KMS-11 (cell line): Measurements from ENCODE around the gene UGT1A10.

Experiments used
- H2AFZ ChIP-seq: fragments of 200-600 bp; sonication (generic); 2 replicates; pipeline ENCODE4 v1.6.1; 2016; ENCODE audit warnings: antibody characterized with exemption, mixed run types, low read depth
- H3K27ac ChIP-seq: fragments of 200-600 bp; sonication (generic); 2 replicates; pipeline ENCODE4 v1.6.1; 2016; ENCODE audit warnings: mild to moderate bottlenecking, mixed run types
- H3K27me3 ChIP-seq: fragments of 200-600 bp; sonication (generic); 2 replicates; pipeline ENCODE4 v1.6.1; 2017; ENCODE audit warnings: mild to moderate bottlenecking, low read depth, mixed run types, moderate library complexity; ENCODE audit not compliant: insufficient read depth
- H3K36me3 ChIP-seq: fragments of 200-600 bp; sonication (generic); 2 replicates; pipeline ENCODE4 v1.6.1; 2017; ENCODE audit warnings: mild to moderate bottlenecking, mixed run types; ENCODE audit not compliant: insufficient read depth
- H3K4me1 ChIP-seq: fragments of 200-600 bp; sonication (generic); 2 replicates; pipeline ENCODE4 v1.6.1; 2016; ENCODE audit warnings: mild to moderate bottlenecking, low read depth, mixed run types; ENCODE audit not compliant: poor library complexity, severe bottlenecking
- H3K4me2 ChIP-seq: fragments of 200-600 bp; sonication (generic); 2 replicates; pipeline ENCODE4 v1.7.0; 2016; ENCODE audit warnings: mild to moderate bottlenecking, mixed run types
- H3K4me3 ChIP-seq: fragments of 200-600 bp; sonication (generic); IDR thresholded peaks from 2 replicates; pipeline ENCODE4 v1.6.1; 2017; ENCODE audit warnings: low read depth, low read length, mixed read lengths; ENCODE audit not compliant: insufficient read depth
- H3K79me2 ChIP-seq: fragments of 200-600 bp; sonication (generic); 2 replicates; pipeline ENCODE4 v1.6.1; 2016; ENCODE audit warnings: low read depth, mixed run types; ENCODE audit not compliant: insufficient read depth
- H3K9ac ChIP-seq: fragments of 200-600 bp; sonication (generic); 2 replicates; pipeline ENCODE4 v1.6.1; 2016; ENCODE audit warnings: mild to moderate bottlenecking, mixed run types
- H4K20me1 ChIP-seq: fragments of 200-600 bp; sonication (generic); 2 replicates; pipeline ENCODE4 v1.6.1; 2016; ENCODE audit warnings: mild to moderate bottlenecking, mixed run types; ENCODE audit not compliant: insufficient read depth
- TF ChIP-seq, protein P1 (sequence below): fragments of 200-600 bp; sonication (generic); conservative IDR thresholded peaks from 2 replicates; pipeline ENCODE4 v1.6.1; 2017; ENCODE audit warnings: low read depth, mild to moderate bottlenecking, antibody characterized with exemption, low read length, moderate library complexity, mixed read lengths

UGT1A10 gene

DNA sequence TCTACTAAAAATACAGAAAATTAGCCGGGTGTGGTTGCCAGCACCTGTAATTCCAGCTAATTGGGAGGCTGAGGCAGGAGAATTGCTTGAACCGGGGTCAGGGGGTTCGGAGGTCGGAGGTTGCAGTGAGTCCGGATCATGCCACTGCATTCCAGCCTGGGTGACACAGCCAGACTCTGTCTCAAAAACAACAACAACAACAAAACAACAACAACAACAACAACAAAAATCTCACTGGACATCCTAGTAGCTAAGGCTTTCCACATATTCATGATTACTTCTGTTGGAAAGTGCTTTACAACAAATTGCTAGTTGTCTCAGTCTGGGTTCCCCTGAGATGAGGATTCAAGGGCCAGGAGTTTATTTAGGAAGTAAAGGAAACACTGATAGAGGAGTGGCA lies 137.6 kb downstream of the UGT1A10 start:
- H4K20me1 ChIP-seq = no peaks in the 10 kb centered on the region
- no peak overlapping the region for H2AFZ ChIP-seq
- H3K4me2 ChIP-seq = no peak overlapping the region
- H3K79me2 ChIP-seq = no peaks in the 10 kb centered on the region
- H3K4me3 ChIP-seq = no peak overlapping the region
- TF ChIP-seq, protein P1, sequence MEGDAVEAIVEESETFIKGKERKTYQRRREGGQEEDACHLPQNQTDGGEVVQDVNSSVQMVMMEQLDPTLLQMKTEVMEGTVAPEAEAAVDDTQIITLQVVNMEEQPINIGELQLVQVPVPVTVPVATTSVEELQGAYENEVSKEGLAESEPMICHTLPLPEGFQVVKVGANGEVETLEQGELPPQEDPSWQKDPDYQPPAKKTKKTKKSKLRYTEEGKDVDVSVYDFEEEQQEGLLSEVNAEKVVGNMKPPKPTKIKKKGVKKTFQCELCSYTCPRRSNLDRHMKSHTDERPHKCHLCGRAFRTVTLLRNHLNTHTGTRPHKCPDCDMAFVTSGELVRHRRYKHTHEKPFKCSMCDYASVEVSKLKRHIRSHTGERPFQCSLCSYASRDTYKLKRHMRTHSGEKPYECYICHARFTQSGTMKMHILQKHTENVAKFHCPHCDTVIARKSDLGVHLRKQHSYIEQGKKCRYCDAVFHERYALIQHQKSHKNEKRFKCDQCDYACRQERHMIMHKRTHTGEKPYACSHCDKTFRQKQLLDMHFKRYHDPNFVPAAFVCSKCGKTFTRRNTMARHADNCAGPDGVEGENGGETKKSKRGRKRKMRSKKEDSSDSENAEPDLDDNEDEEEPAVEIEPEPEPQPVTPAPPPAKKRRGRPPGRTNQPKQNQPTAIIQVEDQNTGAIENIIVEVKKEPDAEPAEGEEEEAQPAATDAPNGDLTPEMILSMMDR = no peak
- H3K9ac ChIP-seq = no peak overlapping the region
- H3K27ac ChIP-seq = no peak overlapping the region
- no peaks in the 10 kb centered on the region for H3K27me3 ChIP-seq
- no peaks in the 10 kb centered on the region for H3K4me1 ChIP-seq
- no peaks in the 10 kb centered on the region for H3K36me3 ChIP-seq

DNA sequence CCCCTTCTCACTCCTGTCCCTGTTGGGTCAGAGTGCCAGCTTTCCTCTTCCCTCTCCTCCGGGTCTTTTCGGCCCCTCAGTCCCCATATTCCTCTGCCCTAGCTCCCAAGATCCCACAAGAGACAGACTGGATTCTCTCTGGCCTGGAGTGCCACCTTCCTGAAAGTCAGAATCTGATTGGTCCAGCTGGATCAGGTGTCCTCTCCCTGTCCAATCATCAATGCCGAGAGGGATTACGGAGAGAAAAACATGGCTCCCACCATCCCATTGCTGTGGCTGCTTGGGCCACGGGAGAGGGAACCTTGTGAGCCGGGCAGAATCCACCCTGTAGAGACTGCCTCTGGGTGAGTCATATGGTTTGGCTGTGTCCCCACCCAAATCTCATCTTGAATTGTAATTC lies 139.2 kb downstream of the UGT1A10 start:
- H3K27me3 ChIP-seq = no peaks in the 10 kb centered on the region

DNA sequence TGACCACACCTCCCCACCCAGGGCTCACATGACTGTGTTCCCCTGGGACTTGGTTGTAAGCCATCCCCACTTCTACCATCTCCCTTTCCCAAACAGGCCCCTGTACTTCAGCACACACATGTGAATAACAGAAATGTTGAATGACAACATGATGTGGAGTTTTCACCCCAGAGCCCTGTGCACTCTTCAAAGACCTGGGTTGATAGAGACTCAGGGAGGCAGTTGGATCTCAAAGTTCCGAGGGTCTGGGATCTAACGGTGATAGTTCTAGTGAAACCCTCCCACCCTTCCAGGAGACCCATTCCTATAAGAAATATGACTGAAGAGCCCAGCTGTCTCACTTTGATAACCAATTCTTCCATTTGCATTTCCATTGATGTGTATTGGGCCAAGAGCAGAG lies 141.8 kb downstream of the UGT1A10 start, which contains the start of gene MROH2A:
Gene MROH2A, plus strand, starts transcription at position 301 of the 400 bp plus-strand sequence. CDS start 1,029 bp downstream, outside the sequence.
- Histone ChIP-seq H3K79me2 (no peaks in the 10 kb centered on the region), H3K36me3 (no peaks in the 10 kb centered on the region), H2AFZ (no peak within 1 kb of the TSS), H3K27me3 (no peaks in the 10 kb centered on the region), H3K4me3 (no peak within 1 kb of the TSS), H3K9ac (no peak within 1 kb of the TSS), H3K27ac (no peak within 1 kb of the TSS), H3K4me1 (no peaks in the 10 kb centered on the region), H4K20me1 (no peaks in the 10 kb centered on the region), H3K4me2 (no peak within 1 kb of the TSS)
- TF ChIP-seq, protein P1 = no peak

More for the DNA sequence above, 139.2 kb downstream of the UGT1A10 start:
- H2AFZ ChIP-seq = no peak overlapping the region
- no peaks in the 10 kb centered on the region for H3K79me2 ChIP-seq
- H3K27ac ChIP-seq = no peak overlapping the region
- H3K4me2 ChIP-seq = no peak overlapping the region
- TF ChIP-seq, protein P1 = no peak
- no peak overlapping the region for H3K4me3 ChIP-seq
- no peak overlapping the region for H3K9ac ChIP-seq
- H3K36me3 ChIP-seq = no peaks in the 10 kb centered on the region
- no peaks in the 10 kb centered on the region for H4K20me1 ChIP-seq
- H3K4me1 ChIP-seq = no peaks in the 10 kb centered on the region

DNA sequence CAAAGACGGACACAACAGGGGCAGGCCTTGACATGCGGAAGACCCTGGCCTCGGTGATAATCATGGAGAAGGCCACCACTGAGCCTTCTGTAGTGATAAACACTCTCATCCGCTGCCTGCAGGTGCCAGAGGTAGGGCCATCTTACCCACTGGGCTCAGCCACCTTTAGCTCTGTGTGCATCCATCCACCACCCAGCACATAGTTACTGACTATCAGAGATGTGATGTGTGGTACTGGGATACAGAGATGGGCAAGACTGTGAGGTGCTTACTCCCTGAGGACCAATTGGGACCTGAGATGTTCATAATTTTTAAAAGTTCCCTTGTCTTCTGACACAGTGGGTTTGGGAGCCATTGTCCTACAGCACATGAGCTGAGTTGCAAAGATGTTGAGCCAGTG lies 143.5 kb downstream of the UGT1A10 start:
- Histone ChIP-seq H3K27ac (no peak overlapping the region), H3K4me3 (no peak overlapping the region), H2AFZ (no peak overlapping the region), H3K79me2 (no peaks in the 10 kb centered on the region), H3K27me3 (no peaks in the 10 kb centered on the region), H3K9ac (no peak overlapping the region), H3K4me2 (no peak overlapping the region), H3K4me1 (no peaks in the 10 kb centered on the region), H4K20me1 (no peaks in the 10 kb centered on the region), H3K36me3 (no peaks in the 10 kb centered on the region)
- TF ChIP-seq, protein P1 = no peak
